ENCODE results near the gene MS4A5. TPM values are rescaled to one million over a fixed set of nuclear protein-coding genes. Genes with fewer than 3 reads are reported as not detected.

The MS4A5 gene
- polyA plus RNA-seq, 4 donors: not detected

DNA sequence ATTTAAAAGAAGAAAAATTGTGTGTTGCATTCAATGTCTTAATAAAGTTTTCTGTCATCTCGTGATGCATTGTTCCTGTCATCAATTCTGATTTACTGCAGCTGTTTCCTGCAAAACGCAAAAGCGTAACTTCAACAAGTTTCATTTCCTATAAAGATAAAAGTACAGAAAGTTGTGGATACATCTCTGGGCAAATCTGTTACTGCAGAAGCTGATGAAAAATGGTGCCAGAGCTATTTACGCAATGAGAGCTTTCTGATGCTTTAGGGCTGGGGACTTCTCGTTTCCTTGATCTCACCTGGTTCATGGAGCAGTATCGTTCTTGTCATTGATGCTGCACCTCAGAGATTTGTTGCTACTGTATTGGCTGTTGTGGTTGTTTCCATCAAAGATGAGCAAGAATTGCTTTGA, 47.7 kb downstream of the MS4A5 start:
- no peak for DNase-seq (ENCODE audit: low read depth in 4 of 4, low spot score in 2 of 4)

DNA sequence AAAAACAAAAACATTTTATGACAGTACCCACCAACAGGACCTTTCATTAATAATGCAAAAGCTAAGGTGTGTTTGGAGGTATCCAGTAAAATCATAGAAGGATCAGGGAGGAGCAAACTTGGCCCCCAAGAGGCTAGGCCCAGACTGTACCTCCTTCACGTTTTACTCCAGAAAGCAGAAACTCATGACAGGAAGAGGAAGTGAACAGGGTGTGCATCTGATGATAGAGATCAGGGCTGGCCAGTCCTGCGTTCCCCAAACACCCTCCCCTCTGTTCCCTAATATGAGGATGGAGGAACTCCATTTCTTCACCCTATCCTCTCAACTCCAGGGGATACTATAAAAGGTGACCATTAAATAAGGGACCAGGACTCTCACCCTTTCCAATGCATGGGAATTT, 53.0 kb downstream of the MS4A5 start:
- DNase-seq (ENCODE audit: low read depth in 4 of 4, low spot score in 2 of 4): no peak

DNA sequence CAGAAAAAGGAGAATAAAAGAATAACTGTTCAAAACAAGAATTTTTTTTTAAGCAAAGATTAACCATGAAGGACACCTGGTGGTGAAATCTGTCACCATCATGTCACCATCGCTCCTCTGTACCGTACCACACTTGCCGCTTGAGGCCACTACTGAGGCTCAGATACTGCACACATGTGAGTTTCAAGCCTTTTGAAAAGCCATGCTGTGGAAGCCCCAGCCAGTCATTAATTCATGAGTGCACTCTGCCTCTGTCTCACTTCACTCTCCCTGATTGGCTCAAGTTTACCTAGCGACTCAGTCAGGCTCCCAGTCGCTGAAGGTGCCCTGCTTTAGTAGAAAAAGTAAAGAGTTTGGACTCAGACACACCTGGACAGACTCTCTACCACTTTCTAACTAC, 56.6 kb downstream of the MS4A5 start:
- DNase-seq (ENCODE audit: low read depth in 4 of 4, low spot score in 2 of 4): no peak

DNA sequence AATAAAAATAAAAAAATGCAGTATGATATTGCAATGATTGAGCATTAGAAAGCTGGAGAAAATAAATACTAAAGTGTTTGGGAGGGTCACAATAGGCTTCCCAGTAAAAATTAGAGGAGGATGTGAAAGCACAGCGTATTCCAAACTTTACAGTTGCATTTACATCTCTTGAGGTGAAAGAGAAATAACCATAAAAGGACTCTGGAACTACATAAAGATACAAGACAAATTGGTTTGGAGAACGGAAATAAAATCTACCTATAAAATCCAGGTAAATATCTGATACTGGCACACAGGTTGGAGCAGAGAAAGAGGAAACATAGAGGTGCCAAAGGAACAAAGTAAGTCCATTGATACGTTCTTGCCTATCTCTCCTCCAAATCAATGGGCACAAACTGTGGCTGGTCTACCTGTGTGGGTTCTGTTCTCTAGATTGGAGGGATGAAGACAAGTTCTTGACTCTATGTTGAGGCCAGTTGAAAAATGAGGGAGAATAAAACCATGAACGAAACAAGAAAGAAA, 63.2 kb downstream of the MS4A5 start, which contains the start of gene MS4A12:
MS4A12 (plus strand) TSS at position 291 of the 522 bp plus-strand sequence. CDS start 4,541 bp downstream, outside the sequence.
- no peak for DNase-seq (ENCODE audit: low read depth in 4 of 4, low spot score in 2 of 4)

DNA sequence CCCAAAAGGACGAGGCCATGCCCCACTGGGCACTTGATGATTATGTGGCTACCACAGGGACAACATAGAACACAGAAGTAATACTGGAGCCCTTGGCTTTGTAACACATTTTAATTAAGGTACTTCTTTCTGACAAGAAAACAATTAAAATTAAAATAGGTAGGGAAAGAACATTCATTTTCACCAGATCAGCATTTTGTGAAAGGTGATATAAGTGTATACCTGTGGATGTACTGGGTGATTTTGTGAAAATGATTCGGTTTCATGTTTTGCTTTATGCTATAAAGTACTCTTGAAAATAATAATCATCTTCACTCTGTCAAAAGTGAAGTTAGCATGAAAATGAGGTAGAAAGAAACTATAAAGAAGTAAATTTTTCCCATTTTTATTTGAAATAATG, 64.1 kb downstream of the MS4A5 start:
- no peak for DNase-seq (ENCODE audit: low read depth in 4 of 4, low spot score in 2 of 4)

Other genes with a start within 250 kb of the MS4A5 start
- gene MS4A6A, start 246.5 kb upstream of the MS4A5 start, polyA plus RNA-seq (ENCODE audit: insufficient read length in 4 of 4): 10 to 100 TPM; 10.8 to 20.2 (median 15.0) TPM
- 1 to 10 TPM in 2 of 4 donors, under 1 TPM in 2; 0.92 to 1.4 (median 1.0) TPM for gene MS4A4E, start 186.4 kb upstream of the MS4A5 start, polyA plus RNA-seq (ENCODE audit: insufficient read length in 4 of 4)
- 1 to 10 TPM; 4.6 to 7.8 (median 6.3) TPM for gene MS4A4A, start 148.9 kb upstream of the MS4A5 start, polyA plus RNA-seq (ENCODE audit: insufficient read length in 4 of 4)
- not detected for gene MS4A6E, start 102.3 kb upstream of the MS4A5 start, polyA plus RNA-seq (ENCODE audit: insufficient read length in 4 of 4)
- gene MS4A7, start 51.0 kb upstream of the MS4A5 start, polyA plus RNA-seq (ENCODE audit: insufficient read length in 4 of 4): 10 to 100 TPM in 1 of 4 donors, 1 to 10 TPM in 3; 1.8 to 12.0 (median 4.9) TPM
- under 1 TPM; 0.13 to 0.42 (median 0.32) TPM for gene MS4A14, start 33.1 kb upstream of the MS4A5 start, polyA plus RNA-seq (ENCODE audit: insufficient read length in 4 of 4)
- under 1 TPM; 0.30 to 0.73 (median 0.41) TPM for gene MS4A1, start 26.3 kb downstream of the MS4A5 start, polyA plus RNA-seq (ENCODE audit: insufficient read length in 4 of 4)
- gene MS4A12, start 63.2 kb downstream of the MS4A5 start, polyA plus RNA-seq (ENCODE audit: insufficient read length in 4 of 4): not detected
- gene MS4A13, start 85.8 kb downstream of the MS4A5 start, polyA plus RNA-seq (ENCODE audit: insufficient read length in 4 of 4): not detected

Data from left renal cortex interstitium (tissue), 4 donors.